Measurements from ENCODE around the gene ZMYM5.
"Not testable (repeated sequence)": the region's sequence is repeated elsewhere in the genome, so short reads cannot be mapped to it uniquely, and the experiment has no call there.

Gene ZMYM5

DNA sequence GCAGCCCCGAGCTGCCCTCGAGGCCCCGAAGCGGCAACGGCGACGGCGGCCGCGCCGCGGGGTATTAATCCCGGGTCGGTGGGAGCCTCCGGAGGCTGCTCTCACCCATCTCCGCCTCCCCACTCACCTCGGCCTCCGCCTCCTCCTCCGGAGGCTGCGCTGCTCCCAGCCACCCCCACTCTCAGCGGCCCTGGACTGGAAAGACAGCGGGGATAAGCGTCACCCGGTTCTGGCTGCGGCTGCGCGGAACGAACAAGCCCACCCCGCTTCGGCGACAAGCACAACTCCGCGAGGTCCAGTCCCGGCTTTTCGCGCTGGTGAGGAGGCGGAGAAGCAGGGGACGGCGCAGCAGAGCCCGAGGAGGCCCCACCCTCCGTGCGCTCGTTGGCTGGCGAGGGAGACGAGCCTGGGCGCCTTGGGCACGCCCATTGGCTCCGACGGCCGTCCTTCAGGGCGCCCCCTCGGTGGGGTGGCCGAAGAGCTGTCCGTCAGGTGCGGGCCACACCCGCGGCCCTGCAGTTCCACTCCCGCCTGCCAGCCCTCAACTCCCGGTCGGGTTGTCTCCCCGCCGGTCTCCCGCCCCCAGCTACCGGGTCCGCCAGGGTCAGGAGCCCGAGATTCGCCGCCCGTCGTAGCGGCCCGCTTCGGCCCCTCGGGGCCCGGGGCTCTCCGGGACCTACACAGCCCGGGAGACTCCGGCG is at the start of gene ZMYM5:
ZMYM5 (minus strand) TSS at position 327 of the 701 bp plus-strand sequence. CDS start 11,469 bp downstream, outside the sequence.
- DNase-seq, result peak; percentile 99 to 100

DNA sequence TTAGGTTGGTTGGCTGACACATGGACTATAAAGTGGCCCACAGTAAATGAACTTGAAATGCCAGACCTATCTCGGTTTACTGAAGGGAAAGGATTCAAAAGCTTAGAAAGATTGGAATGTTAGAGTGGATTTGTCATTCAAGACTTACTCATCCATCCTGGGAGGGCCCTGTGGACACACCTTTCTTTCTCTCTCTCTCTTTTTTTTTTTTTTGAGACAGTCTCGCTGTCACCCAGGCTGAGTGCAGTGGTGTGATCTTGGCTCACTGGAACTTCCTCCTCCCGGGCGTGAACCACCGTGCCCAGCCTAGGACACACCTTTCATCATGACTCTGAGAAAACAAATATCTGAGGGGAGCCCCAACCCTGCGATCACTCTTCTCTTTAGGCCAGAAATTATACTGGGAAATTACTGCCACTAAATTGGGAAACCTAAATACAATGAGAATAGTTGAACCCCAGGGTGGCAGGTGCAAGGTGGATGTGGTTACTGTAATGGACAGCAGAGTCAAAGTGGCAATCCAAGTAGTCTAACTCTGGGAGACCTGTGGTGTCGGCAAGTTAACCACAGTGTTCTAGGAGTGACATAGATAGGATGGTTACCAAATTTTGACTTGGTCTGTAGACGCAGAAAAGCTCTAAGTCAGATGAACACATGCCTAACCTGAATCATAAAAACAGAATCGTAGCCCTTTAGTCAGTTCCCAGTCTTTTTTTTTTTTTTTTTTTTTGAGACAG is 47.1 kb upstream of the ZMYM5 start:
- DNase-seq, result no peak

DNA sequence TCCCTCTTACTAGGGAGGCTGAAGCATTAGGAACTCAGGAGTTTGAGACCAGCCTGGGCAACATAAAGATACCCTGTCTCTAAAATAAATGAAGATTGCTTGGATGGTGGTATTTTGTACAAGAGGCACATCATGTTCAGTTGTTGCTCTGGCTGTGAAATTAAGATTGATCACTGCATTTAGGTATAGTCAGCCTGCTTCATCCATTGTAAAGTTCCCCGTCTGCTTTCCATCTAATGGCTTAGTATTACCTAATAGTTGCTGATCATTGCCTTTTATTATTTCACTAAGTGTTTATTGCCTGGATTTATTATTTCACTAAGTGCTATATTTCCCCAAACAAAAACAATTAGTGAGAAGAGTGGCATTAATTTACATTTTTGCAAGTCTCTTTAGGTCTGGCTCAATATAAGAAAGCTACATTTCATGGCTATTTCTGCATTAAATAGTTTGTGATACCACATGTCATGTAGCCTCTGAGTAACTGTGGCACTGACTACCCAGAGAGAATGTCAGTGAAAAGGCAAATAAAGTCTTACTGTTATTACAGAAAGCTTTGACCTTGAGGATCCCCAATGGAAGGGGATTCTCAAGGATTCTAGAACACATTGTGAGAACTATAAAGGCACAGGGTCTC is 45.0 kb upstream of the ZMYM5 start:
- DNase-seq, result no peak

GRCh38 chr13:19905487-19906195 is 42.2 kb upstream of the ZMYM5 start:
- not testable (repeated sequence) for DNase-seq

- no peak for DNase-seq
Observed at GRCh38 chr13:19890030-19890429, 26.6 kb upstream of the ZMYM5 start.

GRCh38 chr13:19888799-19889198 is 25.4 kb upstream of the ZMYM5 start:
- no peak for DNase-seq

DNA sequence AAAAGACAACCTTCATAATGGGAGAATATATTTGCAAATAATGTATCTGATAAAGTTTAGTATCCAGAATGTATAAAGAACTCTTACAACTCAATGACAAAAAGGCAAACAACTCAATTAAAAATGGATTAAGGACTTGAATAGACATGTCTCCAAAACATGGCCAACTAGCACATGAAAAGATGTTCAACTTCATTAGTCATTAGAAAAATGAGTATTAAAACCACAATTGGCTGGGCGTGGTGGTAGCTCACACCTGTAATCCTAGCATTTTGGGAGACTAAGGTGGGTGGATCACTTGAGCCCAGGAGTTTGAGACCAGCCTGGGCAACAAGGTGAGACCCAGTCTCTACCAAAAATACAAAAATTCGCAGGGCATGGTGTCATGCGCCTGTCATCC is 18.8 kb upstream of the ZMYM5 start:
- no peak for DNase-seq

GRCh38 chr13:19881641-19882040 is 18.2 kb upstream of the ZMYM5 start:
- no peak for DNase-seq

DNA sequence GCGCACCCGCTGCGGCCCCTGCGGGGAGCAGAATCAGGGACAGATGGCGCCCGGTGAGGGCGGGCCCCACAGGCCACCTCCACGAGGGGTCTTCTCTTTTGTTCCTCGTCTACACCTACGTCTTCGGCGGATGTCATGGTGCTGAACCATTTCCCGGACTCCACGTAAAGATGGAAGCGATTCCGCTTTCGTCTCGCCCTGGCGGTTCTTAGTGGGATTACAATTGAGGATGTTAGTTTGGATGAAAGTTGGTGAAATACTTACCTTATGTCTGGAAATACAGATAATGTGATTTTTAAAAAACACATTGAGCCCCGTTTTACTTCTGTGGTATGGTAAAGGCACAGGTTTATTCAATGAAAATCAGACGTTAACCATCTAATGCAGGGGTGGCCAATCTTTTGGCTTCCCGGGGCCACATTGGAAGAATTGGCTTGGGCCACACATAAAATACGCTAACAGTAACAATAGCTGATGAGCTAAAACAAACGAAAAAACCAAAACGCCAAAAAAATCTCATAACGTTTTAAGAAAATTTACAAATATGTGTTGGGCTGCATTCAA is 1.4 kb upstream of the ZMYM5 start:
- peak; percentile 88 for DNase-seq

GRCh38 chr13:19864024-19864745 is 736 bp upstream of the ZMYM5 start:
- DNase-seq, result peak; percentile 81 to 84

DNA sequence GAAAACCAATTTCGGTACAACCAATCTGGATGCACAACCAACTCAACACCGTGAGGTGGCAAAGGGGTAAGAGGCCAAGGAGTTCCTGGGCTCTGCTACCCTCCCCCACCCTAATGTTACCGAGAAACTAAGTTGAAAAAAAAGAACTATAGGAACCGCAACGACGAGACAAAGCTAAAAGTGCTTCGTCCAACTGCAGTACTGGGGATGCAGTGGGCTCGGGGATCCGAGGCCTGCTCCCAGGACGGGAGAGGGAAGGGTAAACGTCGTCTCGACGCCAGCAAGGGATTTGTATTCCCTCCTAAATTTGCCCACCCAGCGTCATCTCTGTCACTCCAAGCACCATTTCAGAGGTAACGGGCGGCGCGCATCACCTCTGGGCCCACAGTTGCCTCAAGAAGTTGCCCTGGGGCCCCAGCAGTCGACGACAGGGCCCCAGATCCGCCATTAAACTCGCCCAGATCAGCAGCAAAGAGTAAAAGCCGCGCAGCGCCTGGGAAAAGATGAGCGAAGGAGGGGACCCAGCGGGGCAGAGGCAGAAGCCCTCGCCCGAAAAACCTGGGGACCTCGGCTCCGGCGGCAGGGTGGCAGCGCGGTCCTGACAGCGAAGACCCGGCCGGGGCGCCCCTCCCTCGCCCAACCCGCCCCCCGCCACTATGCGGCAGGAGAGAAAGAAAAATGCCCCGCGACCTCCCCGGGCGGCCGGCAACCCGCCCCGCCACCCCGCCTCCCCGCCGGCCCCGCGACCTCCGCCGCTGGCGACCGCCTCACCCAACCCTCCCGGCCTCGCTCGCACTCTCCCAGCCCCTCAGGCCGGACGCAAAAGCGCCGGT is 752 bp downstream of the ZMYM5 start:
- DNase-seq, result peak; percentile 20 to 44

DNA sequence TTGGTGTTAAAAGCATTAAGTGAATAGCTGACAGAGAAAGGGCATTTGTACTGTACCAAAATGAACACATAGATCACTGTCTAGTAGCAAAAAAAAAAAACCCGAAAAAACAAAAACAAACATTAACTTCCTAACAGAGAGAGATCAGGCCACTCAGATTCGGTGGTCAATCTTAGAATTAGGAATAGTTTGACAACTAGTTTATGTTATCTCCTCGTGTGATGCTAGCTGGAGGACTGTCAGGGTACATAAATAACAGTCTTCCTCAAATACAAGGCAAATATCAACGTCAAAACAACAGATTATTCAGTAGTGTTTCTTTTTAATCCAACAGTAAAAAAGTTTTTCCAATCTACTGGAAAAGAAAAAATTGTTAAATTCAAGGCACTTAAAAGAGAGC is 1.7 kb downstream of the ZMYM5 start:
- no peak for DNase-seq

DNA sequence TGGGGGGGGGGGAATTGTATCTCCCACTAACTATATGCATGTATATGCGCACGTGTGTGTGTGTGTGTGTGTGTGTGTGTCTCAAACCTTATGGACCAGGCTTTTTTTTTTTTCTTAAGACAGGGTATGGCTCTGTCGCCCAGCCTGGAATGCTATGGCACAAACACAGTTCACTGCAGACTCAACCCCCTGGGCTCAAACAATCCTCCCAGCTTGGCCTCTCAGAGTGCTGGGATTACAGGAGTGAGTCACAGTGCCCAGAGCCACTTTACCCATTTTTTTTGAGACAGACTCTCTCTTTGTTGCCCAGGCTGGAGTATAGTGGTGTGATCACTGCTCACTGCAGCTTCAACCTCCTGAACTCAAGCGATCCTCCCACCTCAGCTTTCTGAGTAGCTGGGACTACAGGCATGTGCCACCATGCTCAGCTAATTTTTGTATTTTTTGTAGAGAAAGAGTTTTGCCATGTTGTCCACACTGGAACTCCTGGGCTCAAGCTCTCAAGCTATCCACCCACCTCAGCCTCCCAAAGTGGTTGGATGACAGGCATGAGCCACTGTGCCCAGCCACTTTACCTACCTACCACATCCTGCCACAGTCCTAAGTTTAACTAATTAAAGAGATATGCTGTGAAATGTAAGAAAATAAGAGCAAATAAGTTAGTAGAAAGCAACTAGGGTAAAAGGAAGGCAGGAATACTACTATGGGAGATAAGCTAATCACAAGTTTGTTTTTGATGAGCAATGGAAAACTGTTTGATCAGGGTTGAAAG is 2.4 kb downstream of the ZMYM5 start:
- DNase-seq, result peak in 1 of 2 experiments; percentile 53

- not testable (repeated sequence) for DNase-seq
Observed at GRCh38 chr13:19857637-19858036, 5.8 kb downstream of the ZMYM5 start.

DNA sequence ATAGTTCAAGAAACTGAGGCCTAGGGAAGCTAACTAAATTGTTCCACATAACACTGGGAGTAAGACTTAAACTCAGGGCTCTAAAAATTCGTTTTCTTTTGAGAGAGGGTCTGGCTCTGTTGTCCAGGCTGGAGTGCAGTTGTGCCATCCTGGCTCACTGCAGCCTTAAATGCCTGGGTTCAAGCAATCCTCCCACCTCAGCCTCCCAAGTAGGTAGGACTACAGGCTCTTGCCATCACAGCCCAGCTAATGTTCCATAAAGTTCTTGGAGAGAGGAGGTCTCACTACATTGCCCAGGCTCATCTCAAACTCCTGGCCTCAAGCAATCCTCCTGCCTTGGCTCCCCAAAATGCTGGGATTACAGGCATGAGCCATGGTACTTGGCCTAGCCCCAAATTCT is 10.7 kb downstream of the ZMYM5 start:
- DNase-seq, result no peak

DNA sequence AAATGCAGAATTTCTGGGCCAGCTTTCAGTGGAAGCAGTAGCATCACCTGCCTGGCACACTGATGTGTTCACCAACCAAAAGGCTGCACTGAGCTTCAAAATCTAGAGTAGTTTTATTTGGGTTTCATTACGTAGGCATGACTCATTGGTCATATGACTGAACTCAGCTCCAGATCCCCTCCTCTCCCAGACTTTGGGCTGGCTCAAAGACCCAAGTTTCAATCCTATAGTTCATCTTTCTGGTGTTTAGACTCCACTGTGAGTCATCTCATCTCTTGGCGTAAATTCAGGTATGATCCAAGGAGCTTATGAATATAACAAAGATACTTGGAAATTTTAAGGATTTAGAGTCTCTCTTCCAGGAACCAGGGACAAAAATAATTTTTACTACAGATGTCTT is 17.7 kb downstream of the ZMYM5 start:
- DNase-seq, result peak; percentile 43 to 61

GRCh38 chr13:19838865-19839275 is 24.6 kb downstream of the ZMYM5 start:
- no peak for DNase-seq

- DNase-seq, result no peak
Observed at GRCh38 chr13:19836472-19836871, 27.0 kb downstream of the ZMYM5 start.

DNA sequence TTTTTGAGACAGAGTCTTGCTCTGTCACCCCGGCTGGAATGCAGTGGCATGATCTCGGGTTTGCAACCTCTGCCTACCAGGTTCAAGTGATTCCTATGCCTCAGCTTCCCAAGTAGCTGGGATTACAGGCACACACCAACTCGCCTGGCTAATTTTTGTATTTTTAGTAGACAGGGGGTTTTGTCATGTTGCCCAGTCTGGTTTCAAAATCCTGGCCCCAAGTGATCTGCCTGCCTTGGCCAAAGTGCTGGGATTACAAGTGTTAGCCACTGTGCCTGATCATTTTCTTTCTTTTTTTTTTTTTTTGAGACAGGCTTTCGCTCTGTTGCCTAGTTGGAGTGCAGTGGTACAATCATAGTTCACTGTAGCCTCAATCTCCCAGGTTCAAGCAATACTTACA is 28.7 kb downstream of the ZMYM5 start:
- no peak for DNase-seq

GRCh38 chr13:19822673-19823072 is 40.8 kb downstream of the ZMYM5 start:
- no peak for DNase-seq
